Breast epithelium (tissue), 4 donors: Measurements from ENCODE around the gene C2CD3. TPM values are rescaled to one million over a fixed set of nuclear protein-coding genes. Genes with fewer than 3 reads are reported as not detected.
"Not testable (repeated sequence)": the region's sequence is repeated elsewhere in the genome, so short reads cannot be mapped to it uniquely, and the experiment has no call there.

ENCODE experiments used
- DNase-seq, 2 donors: peaks; one replicate each; pipeline ENCODE4 v3.0.0-alpha.2; 2019; ENCODE audit warnings: low spot score in 2 of 2
- H3K27ac ChIP-seq, 2 donors: fragments of 200-600 bp; sonication (generic) in 1 of 2; one replicate each; pipeline ENCODE4 v1.5.1; 2016 to 2019; ENCODE audit warnings: mild to moderate bottlenecking in 1 of 2
- H3K27me3 ChIP-seq, 2 donors: fragments of 200-600 bp; sonication (generic) in 1 of 2; one replicate each; pipeline versions ENCODE4 v1.5.1 to v1.6.0; 2017 to 2019; ENCODE audit warnings: control low read depth in 1 of 2, mild to moderate bottlenecking in 1 of 2
- H3K36me3 ChIP-seq: fragments of 200-600 bp; one replicate; pipeline ENCODE4 v1.5.1; 2019
- H3K4me1 ChIP-seq, 2 donors: fragments of 200-600 bp; sonication (generic); one replicate each; pipeline ENCODE4 v1.5.1; 2016 to 2019; ENCODE audit warnings: control low read depth in 1 of 2
- H3K4me3 ChIP-seq, 3 donors: fragments of 200-600 bp; sonication (generic); 1 replicate in 2 of 3; 2 replicates in 1 of 3; pipeline ENCODE4 v1.5.1; 2016 to 2019; ENCODE audit warnings: mild to moderate bottlenecking in 3 of 3, moderate library complexity in 2 of 3
- H3K9me3 ChIP-seq, 2 donors: fragments of 200-600 bp; sonication (generic) in 1 of 2; one replicate each; pipeline ENCODE4 v1.5.1; 2016 to 2019; ENCODE audit warnings: control low read depth in 1 of 2
- CTCF ChIP-seq, 3 donors: fragments of 450-650 bp; IDR thresholded peaks; one replicate each; pipeline ENCODE4 v1.5.1; 2016 to 2017; ENCODE audit warnings: antibody characterized with exemption in 3 of 3, mild to moderate bottlenecking in 3 of 3, moderate library complexity in 3 of 3
- POLR2A ChIP-seq: fragments of 450-650 bp; IDR thresholded peaks from one replicate; pipeline ENCODE4 v1.6.1; 2016; ENCODE audit warnings: antibody characterized with exemption, mild to moderate bottlenecking, moderate library complexity
- POLR2AphosphoS5 ChIP-seq, 3 donors: sonication (generic); formaldehyde crosslinking; IDR thresholded peaks; one replicate each; pipeline ENCODE4 v1.6.1; 2017; ENCODE audit warnings: antibody characterized with exemption in 3 of 3
- intact Hi-C: fragments of 100-400 bp; cut with DNase I; formaldehyde crosslinking; loops from one replicate; pipeline ENCODE4 v1.15.1; 2023; ENCODE audit warnings: low total_unique reads
- total RNA-seq, 3 donors: library from RNA; depleted of rRNA; stranded (reverse); fragments of >200 nt; gene quantifications; one replicate each; pipeline ENCODE4 v1.1.0, GENCODE V29; 2016

C2CD3 gene
- total RNA-seq, 3 donors from 2014 or later = 17.4 to 44.5 (median 37.4) TPM

DNA sequence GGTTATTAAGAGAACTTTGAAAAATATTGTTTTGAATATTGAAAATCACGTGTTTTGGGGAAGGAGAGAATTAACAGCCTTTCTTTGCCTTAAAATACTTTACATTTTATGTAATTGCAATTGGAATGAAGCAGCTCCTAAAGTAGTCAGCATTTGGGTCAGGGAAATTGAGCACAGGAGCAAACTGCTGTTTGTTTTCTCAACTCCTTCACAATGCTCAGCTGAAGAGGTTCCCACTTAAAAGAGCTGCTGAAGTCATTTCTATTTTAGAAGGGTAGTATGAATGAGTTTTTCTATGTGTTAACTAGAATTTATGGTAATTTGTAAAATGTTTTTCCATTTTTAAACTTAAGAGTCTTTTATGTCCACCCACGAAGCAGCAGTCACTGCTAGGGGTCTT is 180.1 kb downstream of the C2CD3 start:
- TF ChIP-seq POLR2A = no peak
- Histone ChIP-seq H3K27me3 (no peaks in the 10 kb centered on the region), H3K9me3 (no peaks in the 10 kb centered on the region), H3K4me1 (no peaks in the 10 kb centered on the region), H3K36me3 (no peaks in the 10 kb centered on the region), H3K27ac (no peak overlapping the region), H3K4me3 (no peak overlapping the region)
- intact Hi-C loops = no loop called here
- no peak for DNase-seq

DNA sequence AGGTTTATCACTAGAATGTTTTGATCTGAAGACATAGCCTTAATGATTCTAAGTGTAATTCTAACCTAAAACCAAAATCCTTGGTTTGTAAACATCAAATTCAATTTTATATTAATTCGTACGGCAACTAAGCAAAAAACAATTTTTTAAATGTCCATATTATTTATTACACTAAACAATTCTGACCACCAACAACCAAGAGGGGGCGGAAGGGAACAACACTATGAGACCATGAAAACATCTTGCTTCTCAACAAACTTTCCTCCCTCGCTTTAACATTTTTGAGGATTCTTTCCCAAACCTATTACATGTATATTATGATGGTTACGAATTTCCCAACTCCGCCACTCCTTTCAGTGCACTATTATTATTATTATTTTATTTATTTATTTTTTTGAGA is 181.6 kb downstream of the C2CD3 start:
- no peak overlapping the region for H3K4me3 ChIP-seq
- TF ChIP-seq CTCF (IDR thresholded peaks at IDR 0.05) = no peak
- no peak for TF ChIP-seq POLR2A
- TF ChIP-seq POLR2AphosphoS5 (IDR thresholded peaks at IDR 0.05) = no peak
- intact Hi-C loops = no loop called here

DNA sequence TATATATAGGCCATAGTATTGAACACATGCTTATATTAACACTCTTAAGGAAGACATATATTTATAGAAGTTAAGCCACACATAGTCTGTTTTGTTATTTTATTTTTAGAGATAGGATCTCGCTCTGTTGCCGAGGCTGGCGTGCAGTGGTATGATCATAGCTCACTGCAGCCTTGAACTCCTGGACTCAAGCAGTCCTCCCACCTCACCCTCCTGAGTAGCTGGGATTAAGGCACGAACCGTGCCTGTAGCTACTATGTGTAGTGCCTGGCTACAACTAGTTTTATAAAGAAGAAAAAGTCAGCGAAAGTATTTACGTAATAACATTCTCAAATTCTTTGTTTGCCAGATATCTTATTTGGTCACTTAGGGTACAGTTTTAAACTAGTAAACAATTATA is 182.6 kb downstream of the C2CD3 start:
- Histone ChIP-seq H3K36me3 (no peaks in the 10 kb centered on the region), H3K4me3 (no peak overlapping the region), H3K27ac (no peak overlapping the region), H3K9me3 (no peaks in the 10 kb centered on the region), H3K4me1 (peaks cover 0 to 4% of the 10 kb centered on the region in 2 donors), H3K27me3 (no peaks in the 10 kb centered on the region)
- DNase-seq = no peak
- intact Hi-C loops = no loop called here
- TF ChIP-seq POLR2AphosphoS5 (IDR thresholded peaks at IDR 0.05) (no peak), POLR2A (no peak), CTCF (IDR thresholded peaks at IDR 0.05) (no peak)

More for the DNA sequence above, 181.6 kb downstream of the C2CD3 start:
- no peaks in the 10 kb centered on the region for H3K36me3 ChIP-seq
- no peaks in the 10 kb centered on the region for H3K9me3 ChIP-seq
- DNase-seq = no peak
- no peaks in the 10 kb centered on the region for H3K27me3 ChIP-seq
- H3K27ac ChIP-seq = no peak overlapping the region
- no peaks in the 10 kb centered on the region for H3K4me1 ChIP-seq

DNA sequence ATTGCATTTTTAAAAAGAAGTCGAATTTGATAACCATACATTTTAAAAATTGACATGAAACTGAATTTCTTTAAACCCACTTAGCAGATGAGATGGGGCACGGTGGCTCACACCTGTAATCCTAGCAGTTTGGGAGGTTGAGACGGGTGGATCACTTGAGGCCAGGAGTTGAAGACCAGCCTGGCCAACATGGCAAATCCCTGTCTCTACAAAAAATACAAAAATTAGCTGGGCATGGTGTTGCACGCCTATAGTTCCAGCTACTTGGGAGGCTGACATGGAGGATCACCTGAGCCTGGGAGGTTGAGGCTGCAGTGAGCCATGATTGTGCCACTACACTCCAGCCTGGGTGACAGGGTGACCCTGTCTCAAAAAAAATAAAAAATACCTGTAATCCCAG is 185.1 kb downstream of the C2CD3 start:
- H3K27ac ChIP-seq, intact Hi-C loops, H3K36me3 ChIP-seq, H3K4me3 ChIP-seq, H3K27me3 ChIP-seq, H3K4me1 ChIP-seq, H3K9me3 ChIP-seq: not testable (repeated sequence)
- DNase-seq = peak in 1 of 2 donors; percentile 24

DNA sequence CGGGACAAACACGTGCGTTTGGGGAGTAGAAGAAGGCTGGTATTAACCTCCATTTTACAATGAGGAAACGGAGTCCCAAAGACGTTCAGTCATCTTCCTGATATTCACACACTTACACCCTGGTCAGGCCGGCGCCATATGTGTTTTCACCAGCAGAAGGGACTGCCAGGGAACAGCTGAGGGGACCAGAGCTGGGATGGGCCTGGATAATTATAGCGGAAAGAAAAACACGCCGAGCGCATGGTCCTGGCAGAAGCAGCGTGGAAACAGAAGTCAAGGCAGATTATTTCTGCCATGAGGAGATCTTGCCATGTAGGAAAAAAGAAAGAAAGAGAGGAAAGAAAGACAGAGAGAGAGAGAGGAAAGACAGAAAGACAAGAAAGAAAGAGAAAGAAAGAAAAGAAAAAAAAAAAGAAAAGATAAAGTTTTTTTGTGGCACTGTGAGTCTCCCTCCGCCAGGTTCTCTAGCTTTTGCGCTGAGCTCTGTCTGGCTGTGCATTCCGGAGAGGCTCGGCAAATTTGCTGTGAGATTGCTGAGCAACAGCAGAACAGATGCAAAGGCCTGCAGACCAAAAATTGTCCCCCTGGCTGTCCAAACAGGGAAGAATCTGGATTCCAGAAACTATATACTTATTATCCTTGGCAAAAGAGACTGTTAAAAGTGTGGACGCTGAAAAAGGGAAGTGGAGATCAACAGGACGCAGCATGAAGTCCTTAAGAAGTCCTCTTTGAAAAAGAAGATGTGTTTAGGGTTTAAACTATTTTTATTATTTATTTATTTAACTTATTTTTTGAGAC is 186.9 kb downstream of the C2CD3 start:
- peak in 1 of 2 donors; percentile 6 for DNase-seq
- Histone ChIP-seq H3K27me3 (no peaks in the 10 kb centered on the region), H3K9me3 (no peaks in the 10 kb centered on the region), H3K4me3 (peak overlapping the region; percentile 50 to 68 (median 66)), H3K4me1 (peaks cover 0 to 4% of the 10 kb centered on the region in 2 donors), H3K27ac (peak overlapping the region; percentile 84 to 91), H3K36me3 (no peaks in the 10 kb centered on the region)
- intact Hi-C loops = no loop called here
- TF ChIP-seq POLR2A (no peak), POLR2AphosphoS5 (IDR thresholded peaks at IDR 0.05) (no peak), CTCF (IDR thresholded peaks at IDR 0.05) (no peak)

DNA sequence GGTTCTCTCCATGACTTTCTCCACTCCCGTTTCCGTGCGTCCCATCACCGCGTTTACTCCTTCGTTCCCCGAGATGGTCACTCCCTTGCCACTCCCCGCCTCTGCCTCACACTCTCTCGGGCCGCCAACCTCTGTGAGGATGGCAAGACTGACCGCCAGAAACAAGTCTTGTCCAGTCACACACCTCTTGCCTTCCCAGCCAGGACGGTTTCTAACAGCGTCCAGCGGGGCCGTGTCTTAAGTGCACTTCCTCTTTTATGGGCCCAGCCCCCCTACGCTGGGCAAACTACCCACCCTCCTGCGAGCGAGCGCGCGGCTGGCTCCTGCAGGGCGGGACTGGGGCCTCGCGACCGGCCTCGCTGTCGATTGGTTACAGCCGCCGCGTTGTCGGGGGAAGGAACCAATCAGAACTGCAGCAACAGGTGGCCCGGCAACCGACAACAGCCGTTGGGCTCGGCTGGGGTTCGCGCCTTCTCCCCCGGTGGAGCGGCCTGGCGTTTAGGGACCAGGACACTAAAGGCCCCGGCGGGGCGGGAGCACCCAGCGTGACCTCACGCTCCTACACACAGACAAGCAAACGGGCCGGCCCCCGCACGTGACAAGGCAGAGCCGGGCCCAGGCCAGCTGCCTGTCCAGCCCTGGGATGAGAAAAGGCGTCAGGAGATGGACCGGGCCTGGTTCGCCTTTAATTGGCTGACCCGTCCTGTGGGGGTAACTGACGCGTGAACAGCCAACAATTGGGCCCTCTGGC is 187.6 kb downstream of the C2CD3 start:
- Histone ChIP-seq H3K9me3 (no peaks in the 10 kb centered on the region), H3K4me3 (peak overlapping the region; percentile 50 to 68 (median 66)), H3K27ac (peak overlapping the region; percentile 84 to 91), H3K4me1 (peaks cover 0 to 4% of the 10 kb centered on the region in 2 donors), H3K27me3 (no peaks in the 10 kb centered on the region), H3K36me3 (no peaks in the 10 kb centered on the region)
- TF ChIP-seq POLR2AphosphoS5 (IDR thresholded peaks at IDR 0.05) (peak; percentile 17 to 80 (median 63)), CTCF (IDR thresholded peaks at IDR 0.05) (no peak), POLR2A (peak; percentile 43)
- intact Hi-C loops = no loop called here
- DNase-seq = peak; percentile 86 to 91
